HG02623 (cell line): ENCODE measurements around the gene SSX2B.
"Not testable (repeated sequence)": the region's sequence is repeated elsewhere in the genome, so short reads cannot be mapped to it uniquely, and the experiment has no call there.

Source experiments
- ATAC-seq: cut with Tn5 transposase; IDR thresholded peaks from one replicate; pipeline ENCODE4 v1.9.1; 2021; ENCODE audit warnings: moderate library complexity; ENCODE audit not compliant: unreplicated experiment

SSX2B gene, protein sequence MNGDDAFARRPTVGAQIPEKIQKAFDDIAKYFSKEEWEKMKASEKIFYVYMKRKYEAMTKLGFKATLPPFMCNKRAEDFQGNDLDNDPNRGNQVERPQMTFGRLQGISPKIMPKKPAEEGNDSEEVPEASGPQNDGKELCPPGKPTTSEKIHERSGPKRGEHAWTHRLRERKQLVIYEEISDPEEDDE

GRCh38 chrX:52750952-52751351, at the start of gene SSX2B:
TSS of gene SSX2B (plus strand) at chrX:52751252. CDS start at chrX:52752681, 1,429 bp downstream.
- ATAC-seq, result not testable (repeated sequence)

GRCh38 chrX:52707078-52707477, 44.0 kb upstream of the SSX2B start, which contains the start of gene SSX2:
TSS of gene SSX2 (minus strand) at chrX:52707178. CDS start at chrX:52705749, 1,429 bp downstream.
- ATAC-seq, result not testable (repeated sequence)

DNA sequence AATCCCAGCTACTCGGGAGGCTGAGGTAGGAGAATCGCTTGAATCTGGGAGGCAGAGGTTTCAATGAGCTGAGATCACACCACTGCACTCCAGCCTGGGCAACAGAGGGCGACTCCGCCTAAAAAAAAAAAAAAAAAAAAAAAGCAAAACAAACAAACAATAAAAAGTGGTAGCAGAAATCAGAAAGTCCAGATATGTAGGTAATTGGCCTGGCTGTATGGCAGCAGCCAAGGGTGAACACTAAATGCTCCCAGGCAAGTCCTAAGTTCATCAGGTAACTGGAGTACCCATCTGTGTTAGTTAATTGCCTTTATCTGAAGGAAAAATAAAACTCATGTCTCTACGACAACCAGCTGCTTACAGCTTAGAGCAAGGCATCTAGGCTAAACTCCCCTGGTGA, 14.9 kb downstream of the SSX2B start:
- not testable (repeated sequence) for ATAC-seq

- ATAC-seq, result not testable (repeated sequence)
Measured at GRCh38 chrX:52773504-52773903, 22.5 kb downstream of the SSX2B start.

GRCh38 chrX:52797327-52797726, 46.3 kb downstream of the SSX2B start, which contains the start of gene SPANXN5:
TSS of gene SPANXN5 (minus strand) at chrX:52797427. CDS start at chrX:52797348, 79 bp downstream.
- ATAC-seq, result not testable (repeated sequence)

DNA sequence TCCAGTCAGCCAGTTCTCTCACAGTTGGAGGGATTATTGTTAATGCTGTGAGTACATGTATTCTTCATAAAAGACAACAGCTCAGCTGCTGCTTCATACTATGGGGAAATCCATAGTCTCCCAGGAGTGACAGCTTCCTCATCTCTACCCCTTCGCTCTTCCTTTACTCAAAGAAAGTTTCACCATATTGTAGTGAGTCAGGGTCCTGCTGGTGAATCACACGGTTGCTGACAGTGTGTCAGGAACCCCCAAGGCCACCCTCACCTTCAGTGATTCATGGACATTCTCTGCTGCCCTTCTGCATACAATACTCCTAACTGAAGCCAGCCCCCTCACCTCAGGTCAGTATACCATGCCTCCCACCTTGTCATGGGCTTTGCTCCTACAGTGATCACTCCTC, 53.8 kb downstream of the SSX2B start:
- not testable (repeated sequence) for ATAC-seq
